Brain microvascular endothelial cell (primary cell): ENCODE data around the gene HEG1.

Experiments
- DNase-seq: peaks from one replicate; pipeline ENCODE4 v3.0.0-alpha.2; 2020
- H3K27ac ChIP-seq: fragments of 250-450 bp; sonication (Bioruptor Pico); 2 replicates; pipeline ENCODE4 v1.5.1; 2020; ENCODE audit warnings: mild to moderate bottlenecking, moderate library complexity
- H3K27me3 ChIP-seq: fragments of 250-450 bp; sonication (Bioruptor Pico); replicated peaks from 2 replicates; pipeline ENCODE4 v1.5.1; 2020; ENCODE audit warnings: mild to moderate bottlenecking
- H3K36me3 ChIP-seq: fragments of 250-450 bp; sonication (Bioruptor Pico); replicated peaks from 2 replicates; pipeline ENCODE4 v1.5.1; 2020; ENCODE audit warnings: mild to moderate bottlenecking
- H3K4me3 ChIP-seq: 2 replicates; pipeline ENCODE4 v1.5.1; 2011; ENCODE audit warnings: low read depth, mild to moderate bottlenecking, control low read depth, low read length, moderate library complexity
- CTCF ChIP-seq: IDR thresholded peaks from 2 replicates; pipeline ENCODE4 v1.5.1; 2011; ENCODE audit warnings: low read depth, mild to moderate bottlenecking, moderate library complexity, low read length, control low read depth, inconsistent platforms; ENCODE audit errors: missing control alignments
- in situ Hi-C: cut with HindIII; loops from 2 replicates; pipeline ENCODE4 v1.10.0; 2017; ENCODE audit warnings: low sequenced_read_pairs, low pct_ligation_motif_present

Gene HEG1

GRCh38 chr3:125055913-125056745, at the start of gene HEG1:
Gene HEG1 (minus strand): TSS chr3:125055997. CDS start chr3:125055890, 107 bp downstream.
- no peak for TF ChIP-seq CTCF
- in situ Hi-C loops, result no loop called here
- no peaks in the 10 kb centered on the region for H3K27me3 ChIP-seq
- peaks cover 2% of the 10 kb centered on the region for H3K36me3 ChIP-seq
- peak within 1 kb of the TSS; percentile 78 for H3K4me3 ChIP-seq
- peak within 1 kb of the TSS; percentile 98 for H3K27ac ChIP-seq
- DNase-seq, result peak; percentile 76

- TF ChIP-seq CTCF, result no peak
- Histone ChIP-seq H3K27me3 (no peaks in the 10 kb centered on the region), H3K4me3 (no peak overlapping the region), H3K27ac (no peak overlapping the region), H3K36me3 (no peaks in the 10 kb centered on the region)
- no peak for DNase-seq
- in situ Hi-C loops, result no loop called here
Observed at GRCh38 chr3:125105116-125105515, 49.3 kb upstream of the HEG1 start.

- Histone ChIP-seq H3K36me3 (no peaks in the 10 kb centered on the region), H3K27me3 (no peaks in the 10 kb centered on the region), H3K4me3 (no peak overlapping the region), H3K27ac (no peak overlapping the region)
- in situ Hi-C loops, result no loop called here
- TF ChIP-seq CTCF, result no peak
- no peak for DNase-seq
Observed at GRCh38 chr3:125104639-125105038, 48.8 kb upstream of the HEG1 start.

GRCh38 chr3:125103406-125103805, 47.6 kb upstream of the HEG1 start:
- H3K36me3 ChIP-seq, result no peaks in the 10 kb centered on the region
- DNase-seq, result no peak
- no peak for TF ChIP-seq CTCF
- no peak overlapping the region for H3K27ac ChIP-seq
- no peak overlapping the region for H3K4me3 ChIP-seq
- no peaks in the 10 kb centered on the region for H3K27me3 ChIP-seq
- in situ Hi-C loops, result no loop called here

- Histone ChIP-seq H3K4me3 (no peak overlapping the region), H3K27me3 (no peaks in the 10 kb centered on the region), H3K36me3 (no peaks in the 10 kb centered on the region), H3K27ac (no peak overlapping the region)
- no peak for DNase-seq
- TF ChIP-seq CTCF, result no peak
- in situ Hi-C loops, result no loop called here
Observed at GRCh38 chr3:125102470-125102869, 46.7 kb upstream of the HEG1 start.
